Activated B cell treated with CpG ODN at 0.5 μM for 24 hours (primary cell): ENCODE data around the gene SIGLEC1. TPM values are rescaled to one million over a fixed set of nuclear protein-coding genes. Genes with fewer than 3 reads are reported as not detected.

Source experiments
- ATAC-seq: fragments of 200-7000 bp; cut with Tn5 transposase; one replicate; pipeline ENCODE4 v1.10.0; 2021; ENCODE audit warnings: low read depth, mild to moderate bottlenecking, moderate library complexity
- CTCF ChIA-PET: fragments of 350-600 bp; sonication (Branson Sonifier 250); formaldehyde crosslinking; loops from one replicate; lab custom pipeline; 2021; ENCODE audit warnings: antibody characterized with exemption; lab: Charles Lee
- POLR2A ChIA-PET: fragments of 350-600 bp; sonication (Branson Sonifier 250); formaldehyde crosslinking; loops from one replicate; lab custom pipeline; 2021; ENCODE audit warnings: antibody characterized with exemption; lab: Charles Lee
- DNase-seq: peaks from one replicate; pipeline ENCODE4 v3.0.0; 2022
- H3K27ac Mint-ChIP-seq: one replicate; pipeline ENCODE4 v1.8.0; 2020; ENCODE audit warnings: mixed read lengths
- H3K27me3 Mint-ChIP-seq: one replicate; pipeline ENCODE4 v1.8.0; 2021; ENCODE audit warnings: mixed read lengths
- H3K36me3 Mint-ChIP-seq: one replicate; pipeline ENCODE4 v1.8.0; 2021; ENCODE audit warnings: low read depth, mixed read lengths
- H3K4me1 Mint-ChIP-seq: one replicate; pipeline ENCODE4 v1.8.0; 2021; ENCODE audit warnings: mixed read lengths
- H3K4me3 Mint-ChIP-seq: one replicate; pipeline ENCODE4 v1.8.0; 2020; ENCODE audit warnings: mild to moderate bottlenecking, mixed read lengths
- H3K9me3 Mint-ChIP-seq: one replicate; pipeline ENCODE4 v1.8.0; 2020; ENCODE audit warnings: mixed read lengths
- CTCF ChIP-seq: fragments of 200-600 bp; IDR thresholded peaks from one replicate; pipeline ENCODE4 v1.8.0; 2022; ENCODE audit warnings: antibody characterized with exemption, mild to moderate bottlenecking
- intact Hi-C: fragments of 100-400 bp; cut with micrococcal nuclease; formaldehyde crosslinking; loops from one replicate; pipeline ENCODE4 v1.15.1; 2024
- total RNA-seq: library from RNA; stranded (reverse); gene quantifications from 2 replicates; pipeline ENCODE4 v1.2.3, GENCODE V29; 2022

Gene SIGLEC1
- total RNA-seq, 1 donor from 2014 or later: not detected

GRCh38 chr20:3702611-3703391 lies 9.6 kb downstream of the SIGLEC1 start:
- Mint-ChIP-seq H3K9me3 (no peaks in the 10 kb centered on the region), H3K27ac (no peak overlapping the region), H3K4me3 (no peak overlapping the region), H3K4me1 (no peaks in the 10 kb centered on the region), H3K27me3 (peaks cover 5% of the 10 kb centered on the region), H3K36me3 (no peaks in the 10 kb centered on the region)
- ChIA-PET POLR2A (no interaction called here), CTCF (no interaction called here)
- intact Hi-C loops: no loop called here
- DNase-seq (no peak), ATAC-seq (no peak)
- TF ChIP-seq CTCF: no peak

GRCh38 chr20:3701061-3701998 lies 11.1 kb downstream of the SIGLEC1 start:
- Mint-ChIP-seq H3K27ac (no peak overlapping the region), H3K27me3 (peaks cover 5% of the 10 kb centered on the region)
- CTCF ChIA-PET: no interaction called here

GRCh38 chr20:3699037-3699436 lies 13.4 kb downstream of the SIGLEC1 start:
- ChIA-PET POLR2A (no interaction called here), CTCF (interaction anchor here (2.3 kb wide), 1 partner anchor 12 kb away, joined by 7 read pairs; no protein-coding TSS in a partner anchor)
- Mint-ChIP-seq H3K27me3 (peaks cover 5% of the 10 kb centered on the region), H3K27ac (no peak overlapping the region), H3K4me3 (no peak overlapping the region), H3K9me3 (no peaks in the 10 kb centered on the region), H3K4me1 (no peaks in the 10 kb centered on the region), H3K36me3 (no peaks in the 10 kb centered on the region)
- ATAC-seq (no peak), DNase-seq (no peak)
- no peak for TF ChIP-seq CTCF
- intact Hi-C loops: no loop called here

More at GRCh38 chr20:3701061-3701998, 11.1 kb downstream of the SIGLEC1 start:
- H3K4me1 Mint-ChIP-seq: no peaks in the 10 kb centered on the region
- TF ChIP-seq CTCF: no peak
- POLR2A ChIA-PET: no interaction called here
- intact Hi-C loops: no loop called here
- no peaks in the 10 kb centered on the region for H3K9me3 Mint-ChIP-seq
- no peak for ATAC-seq
- H3K36me3 Mint-ChIP-seq: no peaks in the 10 kb centered on the region
- no peak overlapping the region for H3K4me3 Mint-ChIP-seq
- DNase-seq: no peak

- POLR2A ChIA-PET: no interaction called here
- intact Hi-C loops: no loop called here
- no peak overlapping the region for H3K4me3 Mint-ChIP-seq
- no peak overlapping the region for H3K27ac Mint-ChIP-seq
- ATAC-seq (no peak), DNase-seq (no peak)
- H3K36me3 Mint-ChIP-seq: no peaks in the 10 kb centered on the region
- H3K4me1 Mint-ChIP-seq: no peaks in the 10 kb centered on the region
- H3K27me3 Mint-ChIP-seq: peaks cover 2% of the 10 kb centered on the region
- TF ChIP-seq CTCF: no peak
- CTCF ChIA-PET: interaction anchor here (2.3 kb wide), 1 partner anchor 12 kb away, joined by 7 read pairs; no protein-coding TSS in a partner anchor
- H3K9me3 Mint-ChIP-seq: no peaks in the 10 kb centered on the region
These were observed 13.8 kb downstream of the SIGLEC1 start for GRCh38 chr20:3698591-3699001.
